Activated CD4-positive, alpha-beta T cell treated with anti-CD3 and anti-CD28 coated beads for 4 hours (primary cell): Measurements from ENCODE around the gene INO80.
"Not testable (repeated sequence)": the region's sequence is repeated elsewhere in the genome, so short reads cannot be mapped to it uniquely, and the experiment has no call there.

Experiments
- DNase-seq, 2 donors: peaks; one replicate each; pipeline ENCODE4 v3.0.0-alpha.2; 2020

INO80 gene

GRCh38 chr15:40995656-40996055, 120.4 kb downstream of the INO80 start:
- no peak for DNase-seq

GRCh38 chr15:40992825-40993224, 123.3 kb downstream of the INO80 start:
- no peak for DNase-seq

- no peak for DNase-seq
Observed at GRCh38 chr15:40992241-40992741, 123.8 kb downstream of the INO80 start.

GRCh38 chr15:40991355-40991754, 124.7 kb downstream of the INO80 start:
- no peak for DNase-seq

GRCh38 chr15:40990789-40991188, 125.3 kb downstream of the INO80 start:
- no peak for DNase-seq

GRCh38 chr15:40990080-40990479, 126.0 kb downstream of the INO80 start:
- DNase-seq, result no peak

GRCh38 chr15:40988156-40988555, 127.9 kb downstream of the INO80 start:
- DNase-seq, result no peak

GRCh38 chr15:40986820-40987219, 129.3 kb downstream of the INO80 start:
- DNase-seq, result no peak

- DNase-seq, result no peak
Observed at GRCh38 chr15:40985541-40986330, 130.3 kb downstream of the INO80 start.

- DNase-seq, result no peak
Observed at GRCh38 chr15:40984964-40985363, 131.1 kb downstream of the INO80 start.

GRCh38 chr15:40984406-40984805, 131.7 kb downstream of the INO80 start:
- no peak for DNase-seq

GRCh38 chr15:40982855-40983254, 133.2 kb downstream of the INO80 start:
- DNase-seq, result no peak

- DNase-seq, result no peak
Observed at GRCh38 chr15:40981186-40981585, 134.9 kb downstream of the INO80 start.

GRCh38 chr15:40978562-40978961, 137.5 kb downstream of the INO80 start:
- no peak for DNase-seq

- DNase-seq, result no peak
Observed at GRCh38 chr15:40978141-40978540, 137.9 kb downstream of the INO80 start.

- DNase-seq, result no peak
Observed at GRCh38 chr15:40976819-40977218, 139.3 kb downstream of the INO80 start.

GRCh38 chr15:40974879-40975278, 141.2 kb downstream of the INO80 start:
- DNase-seq, result no peak

GRCh38 chr15:40969363-40969762, 146.7 kb downstream of the INO80 start:
- no peak for DNase-seq

GRCh38 chr15:40968290-40969085, 147.6 kb downstream of the INO80 start:
- DNase-seq, result no peak

- DNase-seq, result no peak
Observed at GRCh38 chr15:40964634-40965033, 151.4 kb downstream of the INO80 start.

- DNase-seq, result no peak
Observed at GRCh38 chr15:40964006-40964405, 152.1 kb downstream of the INO80 start.

GRCh38 chr15:40963201-40963600, 152.9 kb downstream of the INO80 start:
- DNase-seq, result no peak

- not testable (repeated sequence) for DNase-seq
Observed at GRCh38 chr15:40962317-40962716, 153.8 kb downstream of the INO80 start.

GRCh38 chr15:40961740-40962139, 154.3 kb downstream of the INO80 start:
- DNase-seq, result not testable (repeated sequence)
